HepG2 (cell line): ENCODE data around the gene STK11. TPM values are rescaled to one million over a fixed set of nuclear protein-coding genes. Genes with fewer than 3 reads are reported as not detected.

ENCODE experiments used
- ATAC-seq: fragments of 200-7000 bp; cut with Tn5 transposase; 3 replicates; pipeline ENCODE4 v1.9.1; 2020; ENCODE audit warnings: mild to moderate bottlenecking, moderate library complexity
- BruUV-seq: library from RNA; stranded (reverse); fragments of 400-500 nt; replicated peaks from 2 replicates; lab custom pipeline; 2021; lab: Mats Ljungman, UMichigan
- CTCF ChIA-PET: fragments of 300-600 bp; formaldehyde crosslinking; extraction: SDS; loops from one replicate; lab custom pipeline; 2021; ENCODE audit warnings: low total read pairs, inconsistent platforms, low intra/inter-chr PET ratio; lab: Yijun Ruan, JAX
- POLR2A ChIA-PET: fragments of 350-600 bp; sonication (Branson Sonifier 250); formaldehyde crosslinking; loops from one replicate; lab custom pipeline; 2020; ENCODE audit warnings: antibody characterized with exemption, inconsistent platforms; lab: Yijun Ruan, JAX
- DNase-seq: peaks from one replicate; pipeline ENCODE4 v3.0.0-alpha.2; 2015; ENCODE audit warnings: low spot score
- FAIRE-seq: peaks from 3 replicates; lab custom pipeline; 2011; peaks lifted over from hg19 to GRCh38; lab: Jason Lieb, UNC
- H2AFZ ChIP-seq: one replicate; pipeline ENCODE4 v1.6.1; 2011; ENCODE audit warnings: low read length, inconsistent platforms
- H3K27ac ChIP-seq: fragments of 300-600 bp; 3 replicates; pipeline ENCODE4 v1.8.0; 2011; ENCODE audit warnings: mixed run types, mild to moderate bottlenecking, mixed read lengths, low read length, inconsistent platforms; ENCODE audit not compliant: insufficient read depth; ENCODE audit errors: extremely low read length
- H3K27me3 ChIP-seq, 2 experiments: fragments of 200-600 bp in 1 of 2; 2 replicates in 1 of 2; 3 replicates in 1 of 2; pipeline versions ENCODE4 v1.6.0 to v1.8.0; 2011; ENCODE audit warnings: low read length in 2 of 2, mild to moderate bottlenecking in 2 of 2, moderate library complexity in 2 of 2, inconsistent platforms in 1 of 2; ENCODE audit not compliant: insufficient read depth in 2 of 2, control insufficient read depth in 1 of 2
- H3K36me3 ChIP-seq, 2 experiments: fragments of 200-600 bp in 1 of 2; replicated peaks in 1 of 2; 2 replicates in 1 of 2; 3 replicates in 1 of 2; pipeline versions ENCODE4 v1.5.1 to v1.8.0; 2011; ENCODE audit warnings: low read length in 2 of 2, inconsistent platforms in 1 of 2; ENCODE audit not compliant: insufficient read depth in 2 of 2, control insufficient read depth in 1 of 2
- H3K4me1 ChIP-seq: 2 replicates; pipeline ENCODE4 v1.5.1; 2012; ENCODE audit warnings: low read length, inconsistent platforms; ENCODE audit not compliant: insufficient read depth
- H3K4me2 ChIP-seq: 2 replicates; pipeline ENCODE4 v1.6.0; 2011; ENCODE audit warnings: low read depth, low read length, inconsistent platforms
- H3K4me3 ChIP-seq, 3 experiments: fragments of 200-600 bp in 1 of 3; sonication (generic), shearing (Covaris generic) in 1 of 3; replicated peaks in 1 of 3; 2 replicates each; pipeline ENCODE4 v1.5.1; 2011 to 2016; ENCODE audit warnings: low read length in 3 of 3, inconsistent platforms in 2 of 3, low read depth in 2 of 3, mild to moderate bottlenecking in 2 of 3, control low read depth in 1 of 3, mixed read lengths in 1 of 3; ENCODE audit not compliant: insufficient read depth in 1 of 3
- H3K79me2 ChIP-seq: one replicate; pipeline ENCODE4 v1.6.1; 2011; ENCODE audit warnings: low read length, inconsistent platforms; ENCODE audit not compliant: insufficient read depth
- H3K9ac ChIP-seq: 2 replicates; pipeline ENCODE4 v1.6.0; 2011; ENCODE audit warnings: mild to moderate bottlenecking, low read depth, low read length, inconsistent platforms; ENCODE audit not compliant: insufficient read depth
- H3K9me3 ChIP-seq: 2 replicates; pipeline ENCODE4 v1.5.1; 2012; ENCODE audit warnings: mild to moderate bottlenecking, low read length
- H4K20me1 ChIP-seq: 2 replicates; pipeline ENCODE4 v1.6.0; 2011; ENCODE audit warnings: inconsistent platforms, mild to moderate bottlenecking, low read length, moderate library complexity; ENCODE audit not compliant: insufficient read depth
- AKAP8 ChIP-seq: sonication (generic); formaldehyde crosslinking; IDR thresholded peaks from 2 replicates; pipeline ENCODE4 v1.5.1; 2020; ENCODE audit warnings: mild to moderate bottlenecking, missing genetic modification reagents
- EZH2 ChIP-seq: conservative IDR thresholded peaks from 2 replicates; pipeline ENCODE4 v1.6.1; 2012; ENCODE audit warnings: mild to moderate bottlenecking, low read depth, low read length, moderate library complexity
- FOXO4 ChIP-seq: sonication (generic); formaldehyde crosslinking; conservative IDR thresholded peaks from 2 replicates; pipeline ENCODE4 v1.8.1; 2023; ENCODE audit warnings: missing genetic modification reagents
- KDM1A ChIP-seq: IDR thresholded peaks from 2 replicates; pipeline ENCODE4 v1.6.1; 2016; ENCODE audit warnings: missing compliant biosample characterization
- KDM2A ChIP-seq: sonication (generic); formaldehyde crosslinking; IDR thresholded peaks from 2 replicates; pipeline ENCODE4 v1.4.0; 2020; ENCODE audit warnings: low read depth, missing genetic modification reagents, borderline replicate concordance
- MAFG ChIP-seq: sonication (generic); formaldehyde crosslinking; IDR thresholded peaks from 2 replicates; pipeline ENCODE4 v1.5.1; 2020; ENCODE audit warnings: mild to moderate bottlenecking, missing genetic modification reagents
- SNRNP70 ChIP-seq: fragments of 200-400 bp; formaldehyde crosslinking; IDR thresholded peaks from 2 replicates; pipeline ENCODE4 v1.6.1; 2017; ENCODE audit warnings: mild to moderate bottlenecking, low read depth, low read length, moderate library complexity
- SP2 ChIP-seq: sonication (generic); formaldehyde crosslinking; IDR thresholded peaks from 2 replicates; pipeline ENCODE4 v1.5.1; 2020; ENCODE audit warnings: mild to moderate bottlenecking, missing genetic modification reagents
- STAT5B ChIP-seq: sonication (generic); formaldehyde crosslinking; IDR thresholded peaks from 2 replicates; pipeline ENCODE4 v1.4.0; 2020; ENCODE audit warnings: missing genetic modification reagents
- TGIF2 ChIP-seq: IDR thresholded peaks from 2 replicates; pipeline ENCODE4 v1.6.1; 2016; ENCODE audit warnings: control low read depth, missing compliant biosample characterization
- ZBTB20 ChIP-seq: sonication (generic); formaldehyde crosslinking; IDR thresholded peaks from 2 replicates; pipeline ENCODE4 v1.8.1; 2023; ENCODE audit warnings: missing genetic modification reagents, low read depth, mild to moderate bottlenecking, borderline replicate concordance
- ZBTB26 ChIP-seq: IDR thresholded peaks from 2 replicates; pipeline ENCODE4 v1.6.1; 2016; ENCODE audit warnings: missing compliant biosample characterization, missing genetic modification reagents, borderline replicate concordance
- ZMYM3 ChIP-seq: sonication (generic); formaldehyde crosslinking; IDR thresholded peaks from 2 replicates; pipeline ENCODE4 v1.5.1; 2020; ENCODE audit warnings: mild to moderate bottlenecking, missing genetic modification reagents
- ZNF10 ChIP-seq: sonication (generic); formaldehyde crosslinking; IDR thresholded peaks from 2 replicates; pipeline ENCODE4 v1.4.0; 2020; ENCODE audit warnings: mild to moderate bottlenecking, low read depth, missing genetic modification reagents, borderline replicate concordance
- ZNF101 ChIP-seq: sonication (generic); formaldehyde crosslinking; IDR thresholded peaks from 2 replicates; pipeline ENCODE4 v1.4.0; 2020; ENCODE audit warnings: mild to moderate bottlenecking, low read depth, missing genetic modification reagents, borderline replicate concordance
- ZNF274 ChIP-seq: sonication (generic); formaldehyde crosslinking; IDR thresholded peaks from 2 replicates; pipeline ENCODE4 v1.5.1; 2020; ENCODE audit warnings: mild to moderate bottlenecking, missing genetic modification reagents
- ZNF770 ChIP-seq: sonication (generic); formaldehyde crosslinking; IDR thresholded peaks from 2 replicates; pipeline ENCODE4 v1.5.0; 2020; ENCODE audit warnings: mild to moderate bottlenecking, missing genetic modification reagents
- ZZZ3 ChIP-seq: sonication (generic); formaldehyde crosslinking; IDR thresholded peaks from 2 replicates; pipeline ENCODE4 v1.4.0; 2020; ENCODE audit warnings: missing genetic modification reagents, mild to moderate bottlenecking, borderline replicate concordance
- WGBS: methylation state at CpG from one replicate; pipeline ENCODE4 v1.1.6; 2017; ENCODE audit warnings: low lambda C conversion rate; 5-methylcytosine and 5-hydroxymethylcytosine counted together
- in situ Hi-C: cut with HindIII; loops from 2 replicates; pipeline ENCODE4 v1.10.0; 2017; ENCODE audit warnings: low pct_unique_long_range_greater_than_20kb; ENCODE audit not compliant: extremely low pct_ligation_motif_present
- intact Hi-C: fragments of 100-400 bp; cut with micrococcal nuclease; formaldehyde crosslinking; loops from one replicate; pipeline ENCODE4 v1.10.0; 2022; ENCODE audit not compliant: unreplicated experiment
- polyA plus RNA-seq, 8 experiments: library from polyadenylated mRNA; depleted of rRNA in 3 of 8; stranded (reverse) in 7 of 8; unstranded in 1 of 8; fragments of >200 nt; fragmentation: Illumina TruSeq in 4 of 8; extraction: Trizol in 4 of 8; gene quantifications; 2 replicates each; pipeline versions ENCODE4 v1.2.1 to v1.2.3, GENCODE V29; 2011 to 2016; ENCODE audit warnings: low read depth in 4 of 8, missing spikeins in 1 of 8, mixed read lengths in 1 of 8; ENCODE audit not compliant: insufficient read depth in 1 of 8
- total RNA-seq, 5 experiments: library from RNA; depleted of rRNA; stranded (reverse); fragments of >200 nt; fragmentation: Illumina TruSeq; extraction: Trizol; gene quantifications; 2 replicates each; pipeline ENCODE4 v1.2.3, GENCODE V29; 2016; ENCODE audit warnings: low read depth in 1 of 5
- TF ChIP-seq, protein P1 (sequence below): sonication (generic); formaldehyde crosslinking; IDR thresholded peaks from 2 replicates; pipeline ENCODE4 v1.5.0; 2020; ENCODE audit warnings: mild to moderate bottlenecking, missing genetic modification reagents, borderline replicate concordance

The STK11 gene
- total and polyA plus RNA-seq, 2 of the 13 experiments (the other 11 are each of a cell fraction or from before 2014, with no cell fraction given): 27.5 to 43.6 TPM

GRCh38 chr19:1247748-1248138 lies 42.2 kb downstream of the STK11 start:
- H3K9ac ChIP-seq: peak overlapping the region; percentile 79
- peaks cover 30% of the 10 kb centered on the region for H3K79me2 ChIP-seq
- intact Hi-C loops: no loop called here
- H3K27me3 ChIP-seq: no peaks in the 10 kb centered on the region; a peak in 1 of 5 replicates
- ATAC-seq: no peak
- H3K36me3 ChIP-seq: peaks cover 2 to 9% of the 10 kb centered on the region in 2 experiments; a peak in 2 of 5 replicates
- H2AFZ ChIP-seq: no peak overlapping the region
- peaks cover 16% of the 10 kb centered on the region; the same call in 1 of the 2 replicates for H4K20me1 ChIP-seq
- peak overlapping the region; percentile 42 to 82 (median 74); a peak in 5 of 6 replicates for H3K4me3 ChIP-seq
- peak overlapping the region; percentile 72 for H3K4me2 ChIP-seq
- peak overlapping the region; percentile 98 for H3K27ac ChIP-seq
- WGBS: 82% methylated on average over 6 of the region's 8 CpGs
- TSS peak; percentile 29 for BruUV-seq
- CTCF ChIA-PET: no interaction called here
- in situ Hi-C loops: no loop called here
- H3K4me1 ChIP-seq: peaks cover 54% of the 10 kb centered on the region
- POLR2A ChIA-PET: interaction anchor here (10.1 kb wide), 1 partner anchor 21 kb away, joined by 469 read pairs; the partner anchor contains the start of gene CIRBP
- no peak for DNase-seq
- FAIRE-seq: no peak
- no peaks in the 10 kb centered on the region for H3K9me3 ChIP-seq
- TF ChIP-seq SP2 (CRISPR knock-in tag) (no peak), FOXO4 (CRISPR knock-in tag) (0 out of 2 replicates have a peak, but pooled peaks have one; percentile 43), ZNF770 (CRISPR knock-in tag) (no peak), KDM1A (CRISPR knock-in tag) (0 out of 2 replicates have a peak, but pooled peaks have one; percentile 12), AKAP8 (CRISPR knock-in tag) (0 out of 2 replicates have a peak, but pooled peaks have one; percentile 2), KDM2A (0 out of 2 replicates have a peak, but pooled peaks have one; percentile 2), SNRNP70 (no peak), ZBTB26 (CRISPR knock-in tag) (no peak), TGIF2 (no peak), ZZZ3 (CRISPR knock-in tag) (no peak), ZNF274 (CRISPR knock-in tag) (peak; percentile 41; the same call in 1 of the 2 replicates), ZMYM3 (peak; percentile 82), ZNF10 (CRISPR knock-in tag) (no peak), EZH2 (no peak), ZNF101 (CRISPR knock-in tag) (no peak), MAFG (CRISPR knock-in tag) (no peak), ZBTB20 (CRISPR knock-in tag) (no peak), STAT5B (no peak)
- TF ChIP-seq, protein P1, sequence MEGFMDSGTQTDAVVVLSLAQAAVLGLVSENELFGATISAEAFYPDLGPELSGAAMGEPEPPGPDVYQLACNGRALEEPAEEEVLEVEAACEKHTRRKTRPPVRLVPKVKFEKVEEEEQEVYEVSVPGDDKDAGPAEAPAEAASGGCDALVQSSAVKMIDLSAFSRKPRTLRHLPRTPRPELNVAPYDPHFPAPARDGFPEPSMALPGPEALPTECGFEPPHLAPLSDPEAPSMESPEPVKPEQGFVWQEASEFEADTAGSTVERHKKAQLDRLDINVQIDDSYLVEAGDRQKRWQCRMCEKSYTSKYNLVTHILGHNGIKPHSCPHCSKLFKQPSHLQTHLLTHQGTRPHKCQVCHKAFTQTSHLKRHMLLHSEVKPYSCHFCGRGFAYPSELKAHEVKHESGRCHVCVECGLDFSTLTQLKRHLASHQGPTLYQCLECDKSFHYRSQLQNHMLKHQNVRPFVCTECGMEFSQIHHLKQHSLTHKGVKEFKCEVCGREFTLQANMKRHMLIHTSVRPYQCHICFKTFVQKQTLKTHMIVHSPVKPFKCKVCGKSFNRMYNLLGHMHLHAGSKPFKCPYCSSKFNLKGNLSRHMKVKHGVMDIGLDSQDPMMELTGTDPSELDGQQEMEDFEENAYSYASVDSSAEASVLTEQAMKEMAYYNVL (CRISPR knock-in tag): no peak
